Mesodermal cell (in vitro differentiated cells): Measurements from ENCODE around the gene GPR108. TPM values are rescaled to one million over a fixed set of nuclear protein-coding genes. Genes with fewer than 3 reads are reported as not detected.
A peak's percentile ranks its signal among the peaks of the same experiment; 100 is the strongest.
"Not testable (repeated sequence)": the region's sequence is repeated elsewhere in the genome, so short reads cannot be mapped to it uniquely, and the experiment has no call there.

Experiments
- H3K27ac ChIP-seq: 2 replicates; pipeline ENCODE4 v1.7.0; 2013; ENCODE audit warnings: mild to moderate bottlenecking, low read depth, low read length, moderate library complexity; ENCODE audit not compliant: severe bottlenecking
- H3K36me3 ChIP-seq: 2 replicates; pipeline ENCODE4 v1.7.1; 2013; ENCODE audit warnings: mild to moderate bottlenecking, low read length, moderate library complexity; ENCODE audit not compliant: control insufficient read depth, insufficient read depth
- H3K4me1 ChIP-seq: one replicate; pipeline ENCODE4 v1.7.1; 2013; ENCODE audit warnings: mild to moderate bottlenecking, low read length; ENCODE audit not compliant: insufficient read depth, control insufficient read depth, poor library complexity, severe bottlenecking
- H3K4me3 ChIP-seq: 2 replicates; pipeline ENCODE4 v1.7.0; 2013; ENCODE audit warnings: low read length, control low read depth, mild to moderate bottlenecking; ENCODE audit not compliant: insufficient read depth, poor library complexity, severe bottlenecking; ENCODE audit errors: extremely low read depth
- H3K9me3 ChIP-seq: 2 replicates; pipeline ENCODE4 v1.7.1; 2013; ENCODE audit warnings: mild to moderate bottlenecking, low read length, moderate library complexity; ENCODE audit not compliant: control insufficient read depth
- WGBS, 2 experiments: methylation state at CpG; one replicate each; pipeline ENCODE4 v1.1.5; 2013; ENCODE audit warnings: missing lambda C conversion rate in 2 of 2; ENCODE audit not compliant: insufficient coverage in 2 of 2; 5-methylcytosine and 5-hydroxymethylcytosine counted together
- polyA plus RNA-seq, 2 experiments: library from polyadenylated mRNA; stranded (reverse); fragments of 50-300 nt; gene quantifications; one replicate each; pipeline ENCODE4 v1.2.3, GENCODE V29; 2013

The GPR108 gene
- polyA plus RNA-seq (2013, experiment 1 of 2) = 46.0 TPM
- 44.8 TPM for polyA plus RNA-seq (2013, experiment 2 of 2)

- peak within 1 kb of the TSS; percentile 98 for H3K27ac ChIP-seq
- WGBS, 2 experiments = 0% methylated on average over 42 to 54 of the region's 55 CpGs
- H3K4me3 ChIP-seq = peak within 1 kb of the TSS; percentile 69
- H3K9me3 ChIP-seq = no peaks in the 10 kb centered on the region
- peaks cover 19% of the 10 kb centered on the region for H3K36me3 ChIP-seq
- H3K4me1 ChIP-seq = peaks cover 21% of the 10 kb centered on the region
Observed at GRCh38 chr19:6737284-6737872, at the start of gene GPR108. Gene GPR108, minus strand, starts transcription at chr19:6737580. Its CDS starts 4 bp downstream, at chr19:6737576.

- H3K4me1 ChIP-seq = no peaks in the 10 kb centered on the region
- 74 to 83% methylated on average over 3 of the region's 4 CpGs for WGBS, 2 experiments
Observed at GRCh38 chr19:6779206-6779605, 41.8 kb upstream of the GPR108 start.

GRCh38 chr19:6778386-6778785 lies 41.0 kb upstream of the GPR108 start:
- H3K4me3 ChIP-seq = no peak overlapping the region
- 80 to 83% methylated on average over 2 to 3 of the region's 4 CpGs for WGBS, 2 experiments

More at GRCh38 chr19:6779206-6779605, 41.8 kb upstream of the GPR108 start:
- H3K27ac ChIP-seq = no peak overlapping the region
- no peaks in the 10 kb centered on the region for H3K36me3 ChIP-seq
- H3K4me3 ChIP-seq = no peak overlapping the region
- H3K9me3 ChIP-seq = peaks cover 3% of the 10 kb centered on the region

GRCh38 chr19:6777434-6777833 lies 40.1 kb upstream of the GPR108 start:
- WGBS, 2 experiments = 64 to 68% methylated on average over 1 to 2 of the region's 2 CpGs
- H3K9me3 ChIP-seq = peaks cover 3% of the 10 kb centered on the region
- no peaks in the 10 kb centered on the region for H3K4me1 ChIP-seq
- H3K27ac ChIP-seq = no peak overlapping the region
- H3K36me3 ChIP-seq = no peaks in the 10 kb centered on the region
- no peak overlapping the region for H3K4me3 ChIP-seq

More at GRCh38 chr19:6778386-6778785, 41.0 kb upstream of the GPR108 start:
- Histone ChIP-seq H3K36me3 (no peaks in the 10 kb centered on the region), H3K27ac (no peak overlapping the region), H3K4me1 (no peaks in the 10 kb centered on the region), H3K9me3 (peaks cover 3% of the 10 kb centered on the region)

GRCh38 chr19:6776999-6777398 lies 39.6 kb upstream of the GPR108 start:
- H3K4me3 ChIP-seq = no peak overlapping the region
- WGBS, 2 experiments = 76 to 80% methylated on average over 3 to 4 of the region's 4 CpGs
- no peaks in the 10 kb centered on the region for H3K36me3 ChIP-seq
- H3K4me1 ChIP-seq = no peaks in the 10 kb centered on the region
- no peak overlapping the region for H3K27ac ChIP-seq
- peaks cover 3% of the 10 kb centered on the region for H3K9me3 ChIP-seq

GRCh38 chr19:6776045-6776444 lies 38.7 kb upstream of the GPR108 start:
- not testable (repeated sequence) for H3K9me3 ChIP-seq, H3K4me3 ChIP-seq, H3K4me1 ChIP-seq, H3K36me3 ChIP-seq, H3K27ac ChIP-seq

GRCh38 chr19:6774821-6775707 lies 37.7 kb upstream of the GPR108 start:
- Histone ChIP-seq H3K27ac (no peak overlapping the region), H3K9me3 (peaks cover 3% of the 10 kb centered on the region), H3K36me3 (no peaks in the 10 kb centered on the region), H3K4me3 (no peak overlapping the region), H3K4me1 (no peaks in the 10 kb centered on the region)
- WGBS, 2 experiments = 74 to 76% methylated on average over 4 to 8 of the region's 11 CpGs

- peaks cover 3% of the 10 kb centered on the region for H3K9me3 ChIP-seq
Observed at GRCh38 chr19:6773323-6773931, 36.0 kb upstream of the GPR108 start.

GRCh38 chr19:6772866-6773322 lies 35.5 kb upstream of the GPR108 start:
- no peaks in the 10 kb centered on the region for H3K36me3 ChIP-seq
- H3K4me1 ChIP-seq = no peaks in the 10 kb centered on the region
- WGBS, 2 experiments = 85 to 91% methylated on average over 13 of the region's 14 CpGs
- H3K27ac ChIP-seq = no peak overlapping the region
- H3K4me3 ChIP-seq = no peak overlapping the region
- H3K9me3 ChIP-seq = peaks cover 3% of the 10 kb centered on the region

More at GRCh38 chr19:6773323-6773931, 36.0 kb upstream of the GPR108 start:
- H3K4me1 ChIP-seq = no peaks in the 10 kb centered on the region
- H3K4me3 ChIP-seq = no peak overlapping the region
- H3K27ac ChIP-seq = no peak overlapping the region
- WGBS, 2 experiments = 69 to 83% methylated on average over 3 to 6 of the region's 8 CpGs
- H3K36me3 ChIP-seq = no peaks in the 10 kb centered on the region

- Histone ChIP-seq H3K4me3 (no peak within 1 kb of the TSS), H3K9me3 (peaks cover 3% of the 10 kb centered on the region), H3K27ac (no peak within 1 kb of the TSS), H3K36me3 (no peaks in the 10 kb centered on the region), H3K4me1 (no peaks in the 10 kb centered on the region)
- WGBS, 2 experiments = 93 to 97% methylated on average over 7 to 16 of the region's 25 CpGs
Observed at GRCh38 chr19:6772028-6772865, 34.9 kb upstream of the GPR108 start, which contains the start of gene VAV1. Gene VAV1, plus strand, starts transcription at chr19:6772708. Its CDS starts 100 bp downstream, at chr19:6772808.
